A549 (cell line): ENCODE results near the gene DMAP1.

Experiments
- BCL3 ChIP-seq: fragments of >200 bp; sonication (Bioruptor Twin); formaldehyde crosslinking; IDR thresholded peaks from 3 replicates; pipeline ENCODE4 v1.6.1; 2016
- CHD2 ChIP-seq: fragments of 150-350 bp; IDR thresholded peaks from 2 replicates; pipeline ENCODE4 v1.6.1; 2014; ENCODE audit warnings: low read length; ENCODE audit not compliant: partially characterized antibody
- CTCF ChIP-seq: fragments of >200 bp; sonication (Bioruptor Twin); formaldehyde crosslinking; IDR thresholded peaks from 3 replicates; pipeline ENCODE4 v1.5.1; 2016
- EP300 ChIP-seq, 2 experiments: fragments of >200 bp; sonication (Bioruptor Twin); formaldehyde crosslinking; IDR thresholded peaks; 2 replicates in 1 of 2; 3 replicates in 1 of 2; pipeline ENCODE4 v1.6.1; 2016 to 2017
- ESRRA ChIP-seq: fragments of 150-350 bp; IDR thresholded peaks from 2 replicates; pipeline ENCODE4 v1.6.1; 2014; ENCODE audit warnings: mild to moderate bottlenecking, low read length, borderline replicate concordance
- HMGXB4 ChIP-seq: fragments of 250-450 bp; sonication (Bioruptor Pico); IDR thresholded peaks from 2 replicates; pipeline ENCODE4 v1.5.0; 2021; ENCODE audit warnings: mild to moderate bottlenecking, moderate library complexity, borderline replicate concordance
- NR3C1 ChIP-seq: fragments of >200 bp; sonication (Bioruptor Twin); formaldehyde crosslinking; IDR thresholded peaks from 3 replicates; pipeline ENCODE4 v1.6.1; 2017
- POLR2A ChIP-seq: IDR thresholded peaks from 2 replicates; pipeline ENCODE4 v1.6.1; 2012; ENCODE audit warnings: mild to moderate bottlenecking, low read length
- POLR2AphosphoS2 ChIP-seq: conservative IDR thresholded peaks from 2 replicates; pipeline ENCODE4 v1.6.1; 2012; ENCODE audit warnings: low read length, improper control_type of control experiment, inconsistent platforms
- RAD21 ChIP-seq, 2 experiments: fragments of >200 bp in 1 of 2; sonication (Bioruptor Twin) in 1 of 2; formaldehyde crosslinking in 1 of 2; IDR thresholded peaks in 1 of 2; conservative IDR thresholded peaks in 1 of 2; 2 replicates in 1 of 2; 3 replicates in 1 of 2; pipeline ENCODE4 v1.6.1; 2012 to 2018; ENCODE audit warnings: inconsistent platforms in 1 of 2
- REST ChIP-seq: fragments of 200-600 bp; sonication (generic); IDR thresholded peaks from 2 replicates; pipeline ENCODE4 v1.6.1; 2016; ENCODE audit warnings: antibody characterized with exemption, mild to moderate bottlenecking, moderate library complexity
- SMC3 ChIP-seq: fragments of >200 bp; sonication (Bioruptor Twin); formaldehyde crosslinking; IDR thresholded peaks from 3 replicates; pipeline ENCODE4 v1.6.1; 2018; ENCODE audit warnings: inconsistent platforms
- TP53 ChIP-seq: fragments of 250-450 bp; sonication (Bioruptor Pico); IDR thresholded peaks from 2 replicates; pipeline ENCODE4 v1.5.0; 2021; ENCODE audit warnings: mild to moderate bottlenecking, moderate library complexity
- ZC3H11A ChIP-seq: fragments of 450-650 bp; IDR thresholded peaks from 2 replicates; pipeline ENCODE4 v1.6.1; 2014; ENCODE audit warnings: antibody characterized with exemption, mild to moderate bottlenecking

- TF ChIP-seq RAD21 (conservative IDR thresholded peaks at IDR 0.05 in 1 of 2, IDR thresholded peaks at IDR 0.05 in 1 of 2) (no peak), CTCF (no peak), POLR2AphosphoS2 (no peak), REST (no peak), EP300 (IDR thresholded peaks at IDR 0.05) (no peak), POLR2A (no peak), CHD2 (no peak), ESRRA (no peak), HMGXB4 (CRISPR knock-in tag) (no peak), ZC3H11A (no peak), TP53 (CRISPR knock-in tag) (no peak), NR3C1 (no peak), SMC3 (no peak), BCL3 (no peak)
Measured at GRCh38 chr1:44261171-44261817, 48.0 kb downstream of the DMAP1 start.
